GM12874 (cell line): ENCODE measurements around the gene CCDC83.

Experiments used
- TF ChIP-seq, protein P1 (sequence below): IDR thresholded peaks from 2 replicates; pipeline ENCODE4 v1.5.1; 2011; ENCODE audit warnings: low read depth, mild to moderate bottlenecking, control low read depth, low read length, moderate library complexity; ENCODE audit not compliant: insufficient read depth

CCDC83 gene

DNA sequence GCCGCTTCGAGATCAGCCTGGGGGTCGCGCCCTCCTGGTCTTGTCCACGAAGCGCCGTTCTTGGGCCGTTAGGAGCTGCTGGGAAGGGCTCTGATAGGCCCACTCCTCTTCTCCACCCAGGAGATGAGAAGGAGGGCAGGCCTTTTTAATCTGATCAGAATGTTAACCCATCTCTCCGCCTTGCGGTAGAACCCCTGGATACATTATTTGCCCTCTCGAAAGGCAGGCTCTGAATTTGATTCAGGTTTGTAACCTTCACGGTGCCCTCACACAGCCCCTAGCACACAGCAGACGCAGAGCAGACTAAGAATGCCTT is at the start of gene CCDC83:
Gene CCDC83, plus strand, starts transcription at position 43 of the 316 bp plus-strand sequence. CDS start 9,741 bp downstream, outside the sequence.
- TF ChIP-seq, protein P1, sequence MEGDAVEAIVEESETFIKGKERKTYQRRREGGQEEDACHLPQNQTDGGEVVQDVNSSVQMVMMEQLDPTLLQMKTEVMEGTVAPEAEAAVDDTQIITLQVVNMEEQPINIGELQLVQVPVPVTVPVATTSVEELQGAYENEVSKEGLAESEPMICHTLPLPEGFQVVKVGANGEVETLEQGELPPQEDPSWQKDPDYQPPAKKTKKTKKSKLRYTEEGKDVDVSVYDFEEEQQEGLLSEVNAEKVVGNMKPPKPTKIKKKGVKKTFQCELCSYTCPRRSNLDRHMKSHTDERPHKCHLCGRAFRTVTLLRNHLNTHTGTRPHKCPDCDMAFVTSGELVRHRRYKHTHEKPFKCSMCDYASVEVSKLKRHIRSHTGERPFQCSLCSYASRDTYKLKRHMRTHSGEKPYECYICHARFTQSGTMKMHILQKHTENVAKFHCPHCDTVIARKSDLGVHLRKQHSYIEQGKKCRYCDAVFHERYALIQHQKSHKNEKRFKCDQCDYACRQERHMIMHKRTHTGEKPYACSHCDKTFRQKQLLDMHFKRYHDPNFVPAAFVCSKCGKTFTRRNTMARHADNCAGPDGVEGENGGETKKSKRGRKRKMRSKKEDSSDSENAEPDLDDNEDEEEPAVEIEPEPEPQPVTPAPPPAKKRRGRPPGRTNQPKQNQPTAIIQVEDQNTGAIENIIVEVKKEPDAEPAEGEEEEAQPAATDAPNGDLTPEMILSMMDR: no peak

DNA sequence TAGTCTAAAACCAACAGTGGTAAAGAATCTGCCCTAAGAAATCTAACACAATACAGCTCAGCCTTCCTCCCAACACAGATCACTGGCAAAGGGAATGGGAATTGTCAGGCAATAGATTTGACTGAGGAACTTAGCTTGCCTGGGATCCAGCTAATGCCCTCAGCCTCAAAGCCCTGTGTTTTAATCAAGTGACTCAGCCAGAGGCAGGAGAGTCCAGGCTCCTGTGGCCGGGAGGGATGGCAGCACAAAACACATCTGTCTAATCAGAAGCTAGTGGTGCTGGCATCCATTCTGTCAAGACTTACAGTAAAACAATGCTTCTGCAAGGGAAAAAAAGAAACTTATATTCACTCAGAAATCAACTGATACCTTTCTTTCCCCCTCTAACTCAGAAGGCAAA is 49.8 kb upstream of the CCDC83 start:
- TF ChIP-seq, protein P1: no peak

DNA sequence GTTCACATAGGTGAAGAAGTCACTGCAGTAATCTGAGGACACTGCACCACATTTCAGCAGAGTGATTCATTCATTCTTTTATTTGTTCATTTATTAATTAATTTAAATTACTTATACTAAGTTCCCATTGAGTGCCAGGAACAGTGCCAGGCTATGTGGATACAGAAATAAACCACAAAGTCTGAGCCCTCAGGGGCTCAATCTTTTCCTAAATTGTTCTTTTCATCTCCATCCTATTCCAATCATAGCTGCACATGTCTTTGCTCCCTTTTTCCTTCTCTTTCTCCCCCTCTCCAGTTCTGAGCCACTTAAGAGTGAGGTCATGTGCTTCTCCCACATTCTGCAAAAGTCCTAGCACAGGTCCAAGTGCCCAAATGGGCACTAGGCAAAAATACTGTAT is 49.2 kb upstream of the CCDC83 start:
- TF ChIP-seq, protein P1: no peak

DNA sequence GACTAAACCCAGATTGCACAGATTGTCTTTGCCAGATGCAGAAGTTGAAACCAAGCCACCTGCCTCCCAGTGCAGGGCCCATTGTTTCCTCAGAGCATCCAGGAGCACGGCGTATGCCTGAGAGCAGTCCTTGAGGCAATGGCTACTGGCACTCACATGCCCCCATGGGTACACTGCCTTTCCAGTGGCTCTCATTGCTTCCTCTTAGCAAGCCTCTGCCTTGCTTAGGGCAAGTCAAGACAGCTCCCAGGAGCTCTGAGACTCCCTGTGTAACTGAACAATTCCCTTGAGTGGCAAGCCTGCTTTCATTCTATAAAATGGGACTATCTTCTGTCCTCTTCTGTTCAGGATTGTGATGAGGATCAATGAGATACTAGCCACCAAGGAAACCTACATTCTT is 48.3 kb upstream of the CCDC83 start:
- TF ChIP-seq, protein P1: no peak

DNA sequence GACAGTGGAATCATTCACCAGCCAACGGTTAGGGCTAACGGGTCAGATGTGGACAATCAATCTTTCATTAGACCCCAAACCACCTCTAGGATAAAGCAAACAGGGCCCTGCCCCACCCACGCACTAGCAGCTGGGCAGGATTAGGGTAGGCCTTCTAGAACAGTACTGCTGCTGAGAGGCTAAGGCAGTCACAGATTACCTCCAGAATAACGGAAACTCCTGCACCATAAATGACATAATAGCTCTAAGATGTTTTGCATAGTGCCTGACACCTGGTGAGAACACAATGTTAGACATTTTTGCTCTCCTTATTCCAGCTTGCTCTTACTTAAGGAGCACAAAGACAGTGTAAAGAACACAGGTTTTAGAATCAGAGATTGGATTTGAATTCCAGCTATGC is 46.0 kb upstream of the CCDC83 start:
- TF ChIP-seq, protein P1: no peak

DNA sequence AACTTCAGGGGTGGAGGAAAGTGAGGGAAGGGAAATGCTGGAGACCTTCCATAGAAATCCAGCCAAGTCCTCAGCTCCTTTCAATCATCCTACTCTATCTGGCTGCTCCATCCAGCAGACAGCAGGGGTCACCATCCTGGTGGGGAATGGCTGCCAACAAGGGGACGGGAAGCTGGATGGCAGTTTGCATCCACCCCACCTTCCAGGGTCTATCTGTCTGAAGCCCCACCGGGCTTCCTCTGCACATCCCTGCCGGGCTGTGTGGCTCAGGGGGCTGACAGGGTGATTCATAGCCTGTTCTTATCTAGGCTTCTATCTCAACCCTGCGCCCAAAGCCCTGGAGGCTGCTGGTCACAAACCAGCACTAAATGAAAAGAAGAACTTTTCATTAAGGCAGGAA is 45.3 kb upstream of the CCDC83 start:
- TF ChIP-seq, protein P1: no peak

DNA sequence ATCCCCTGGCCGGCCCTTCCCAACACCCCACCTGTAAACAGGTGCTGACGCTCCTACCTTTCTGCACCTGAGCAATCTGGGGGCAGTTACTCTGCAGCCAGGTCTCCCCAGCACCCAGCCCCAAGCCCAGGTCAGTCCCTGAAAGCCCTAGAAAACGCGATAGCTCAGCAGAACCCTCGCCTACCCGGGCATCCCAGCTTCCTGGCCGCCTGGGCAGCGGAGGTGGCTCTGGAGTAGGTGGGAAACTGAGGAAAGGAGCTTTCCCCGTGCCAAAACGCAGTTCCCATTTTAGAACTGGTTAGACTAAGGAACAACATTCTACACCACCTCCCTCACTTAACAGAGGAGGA is 44.7 kb upstream of the CCDC83 start:
- TF ChIP-seq, protein P1: no peak

DNA sequence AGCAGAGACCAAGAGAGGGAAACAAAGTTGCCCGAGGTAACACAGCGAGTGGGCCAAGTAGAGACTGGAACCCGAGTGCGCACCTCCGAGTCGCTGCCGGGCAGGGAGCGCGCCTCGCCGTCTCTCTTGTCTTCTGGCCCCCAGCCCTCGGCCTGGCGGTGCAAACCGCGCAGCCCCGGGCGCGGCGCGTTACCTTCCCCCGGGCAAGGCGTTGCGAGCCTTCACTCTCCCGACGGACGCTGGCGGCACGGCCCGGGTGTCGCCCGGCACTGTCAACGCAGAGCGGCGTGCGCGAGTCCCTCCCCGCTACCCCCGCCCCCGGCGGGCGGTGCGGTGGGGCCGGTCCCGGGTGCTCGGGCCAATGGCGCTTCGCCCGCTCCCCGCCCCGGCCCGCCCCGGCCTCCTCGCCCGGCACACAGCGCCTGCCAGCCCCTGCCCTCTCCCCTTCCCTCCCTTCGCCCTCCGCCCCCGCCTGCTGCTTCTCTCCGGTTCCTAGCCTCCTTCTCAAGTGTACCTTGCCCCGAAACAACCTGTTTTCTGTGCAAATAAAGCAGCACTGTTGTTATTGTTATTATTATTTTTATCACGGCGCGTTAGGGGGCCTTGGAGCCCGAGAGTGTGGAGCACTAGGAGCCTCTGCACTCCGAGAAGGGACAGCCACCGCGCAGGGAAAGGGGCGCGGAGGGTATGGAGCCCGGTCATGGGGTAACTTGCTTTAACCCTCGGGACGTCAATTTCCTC is 44.1 kb upstream of the CCDC83 start, which contains the start of gene SYTL2:
Gene SYTL2, minus strand, starts transcription at position 271 of the 741 bp plus-strand sequence. CDS start 53,416 bp downstream, outside the sequence.
- TF ChIP-seq, protein P1: no peak
